Effector CD8-positive, alpha-beta T cell (primary cell): ENCODE measurements around the gene GUCY2D.
A peak's percentile ranks its signal among the peaks of the same experiment; 100 is the strongest.
"Not testable (repeated sequence)": the region's sequence is repeated elsewhere in the genome, so short reads cannot be mapped to it uniquely, and the experiment has no call there.

Experiments
- DNase-seq: peaks from one replicate; lab custom pipeline; 2025; lab: John Stamatoyannopoulos, UW
- total RNA-seq, 4 experiments: gene quantifications; one replicate each; lab custom pipeline; 2026; lab: John Stamatoyannopoulos, UW

The GUCY2D gene
- total RNA-seq = 0 reads per million in 4 experiments

- DNase-seq = no peak
Observed at GRCh38 chr17:8001976-8002720, at the start of gene GUCY2D. Gene GUCY2D (plus strand): TSS chr17:8002615. CDS start chr17:8003048, 433 bp downstream.

DNA sequence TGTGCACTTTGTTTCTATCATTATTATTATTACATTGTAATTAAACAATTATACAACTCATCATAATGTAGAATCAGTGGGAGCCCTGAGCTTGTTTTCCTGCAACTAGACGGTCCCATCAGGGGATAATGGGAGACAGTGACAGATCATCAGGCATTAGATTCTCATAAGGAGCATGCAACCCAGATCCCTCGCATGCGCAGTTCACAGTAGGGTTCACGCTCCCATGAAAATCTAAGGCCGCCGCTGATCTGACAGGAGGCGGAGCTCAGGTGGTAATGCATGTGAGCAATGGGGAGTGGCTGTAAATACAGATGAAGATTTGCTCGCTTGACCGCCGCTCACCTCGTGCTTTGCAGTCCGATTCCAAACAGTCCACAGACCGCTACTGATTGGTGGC is 49.1 kb upstream of the GUCY2D start:
- DNase-seq = not testable (repeated sequence)

- DNase-seq = no peak
Observed at GRCh38 chr17:7955414-7956227, 46.8 kb upstream of the GUCY2D start.

- no peak for DNase-seq
Observed at GRCh38 chr17:7956228-7956965, 46.0 kb upstream of the GUCY2D start.

GRCh38 chr17:7959503-7960253 is 42.7 kb upstream of the GUCY2D start:
- no peak for DNase-seq

DNA sequence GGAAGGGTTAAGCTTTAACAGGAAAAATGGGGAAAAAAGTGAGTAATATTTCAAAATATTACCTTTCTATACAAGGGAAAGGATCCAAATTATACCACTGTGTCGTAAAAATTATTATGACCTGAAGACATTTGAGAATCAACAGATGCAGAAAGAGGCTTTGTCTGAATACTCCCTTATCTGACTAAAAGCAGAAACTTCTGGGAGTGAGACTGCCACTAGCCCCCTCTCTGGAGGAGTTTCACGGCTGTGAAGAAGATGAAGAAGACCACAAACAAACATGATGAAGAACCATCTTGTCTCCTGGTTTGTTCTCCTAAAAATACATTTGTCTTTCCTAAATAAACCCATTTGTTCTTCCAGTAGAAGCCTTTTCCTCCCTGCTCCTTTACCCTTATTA is 41.0 kb upstream of the GUCY2D start:
- DNase-seq = no peak

DNA sequence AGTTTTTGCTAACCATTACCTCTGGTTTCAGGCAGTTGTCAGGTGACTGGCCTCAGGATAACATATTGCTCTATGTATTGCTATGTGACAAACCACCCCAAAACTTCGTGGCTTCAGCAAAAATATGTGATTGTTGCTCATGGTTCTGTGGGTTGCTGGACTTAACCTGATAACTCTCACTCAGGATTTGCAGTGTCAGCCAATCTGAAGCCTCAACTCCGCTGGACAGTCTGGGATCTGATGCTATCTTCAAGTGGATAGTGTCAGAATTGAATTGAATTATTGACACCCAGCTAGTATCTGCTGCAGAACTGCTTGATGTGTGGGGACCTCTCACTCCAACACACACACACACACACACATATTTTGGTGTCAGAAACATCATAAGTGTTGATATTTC is 34.7 kb upstream of the GUCY2D start:
- no peak for DNase-seq

- DNase-seq = no peak
Observed at GRCh38 chr17:7969433-7969832, 33.0 kb upstream of the GUCY2D start.

- no peak for DNase-seq
Observed at GRCh38 chr17:7971651-7972050, 30.8 kb upstream of the GUCY2D start.

GRCh38 chr17:7972131-7972785 is 30.2 kb upstream of the GUCY2D start:
- no peak for DNase-seq

DNA sequence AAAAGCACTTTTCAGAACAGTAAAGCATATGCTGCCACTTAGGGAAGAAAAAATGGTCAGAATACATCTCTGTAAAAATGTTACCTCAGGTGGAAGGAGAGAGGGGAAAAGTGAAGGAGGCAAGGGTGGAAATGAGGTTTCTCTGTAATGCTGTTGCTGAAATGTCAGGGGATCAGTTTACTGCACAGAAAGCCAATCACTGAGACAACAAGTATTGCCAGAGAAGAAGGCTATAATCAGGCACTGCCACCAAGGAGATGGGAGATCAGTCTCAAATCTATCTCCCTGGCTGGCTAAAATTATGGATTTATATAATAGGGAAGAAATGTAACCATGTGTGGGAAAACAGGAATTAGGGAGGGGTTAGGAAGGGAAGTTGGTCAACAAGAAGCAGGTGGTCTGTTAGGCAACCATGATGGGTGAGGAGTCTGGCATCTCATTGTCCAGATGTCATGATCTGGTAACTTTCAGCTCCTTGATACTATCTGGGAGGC is 27.7 kb upstream of the GUCY2D start:
- DNase-seq = no peak

DNA sequence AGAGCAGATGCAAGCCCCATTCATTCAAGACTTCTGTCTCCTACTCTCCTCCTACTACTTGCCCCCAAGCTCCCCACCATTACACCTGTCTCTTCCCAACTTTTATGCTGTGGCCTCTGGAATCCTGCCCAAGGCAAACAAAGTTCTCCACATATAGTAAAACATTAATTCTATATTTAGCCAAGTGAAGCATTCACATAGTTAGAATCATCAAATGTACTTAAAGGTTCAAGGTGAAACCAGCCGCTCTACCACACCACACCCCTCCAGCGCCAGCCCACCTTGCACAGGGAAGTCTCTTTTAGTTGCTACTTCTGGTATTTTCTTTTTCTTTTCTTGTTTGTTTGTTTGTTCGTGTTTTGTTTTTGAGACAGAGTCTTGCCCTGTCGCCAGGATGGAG is 25.4 kb upstream of the GUCY2D start:
- no peak for DNase-seq

- no peak for DNase-seq
Observed at GRCh38 chr17:7977805-7978204, 24.6 kb upstream of the GUCY2D start.

GRCh38 chr17:7982173-7982572 is 20.2 kb upstream of the GUCY2D start:
- DNase-seq = no peak

- no peak for DNase-seq
Observed at GRCh38 chr17:7982666-7983065, 19.7 kb upstream of the GUCY2D start.

DNA sequence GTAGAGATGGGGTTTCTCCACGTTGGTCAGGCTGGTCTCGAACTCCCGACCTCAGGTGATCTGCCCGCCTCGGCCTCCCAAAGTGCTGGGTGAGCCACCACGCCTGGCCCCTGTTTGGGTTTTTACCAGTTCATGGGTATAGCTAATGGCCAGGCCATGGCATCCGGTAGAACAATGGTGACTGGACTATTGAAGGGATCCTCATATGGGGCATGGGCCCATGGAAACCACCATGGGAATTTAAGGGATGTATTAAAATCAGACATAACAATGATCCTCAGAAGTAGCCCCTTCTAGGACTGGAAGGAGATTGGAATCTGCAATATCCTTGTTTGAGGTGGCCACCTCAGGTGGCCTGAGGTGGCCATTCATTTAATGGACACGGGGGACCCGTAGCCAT is 17.5 kb upstream of the GUCY2D start:
- no peak for DNase-seq

DNA sequence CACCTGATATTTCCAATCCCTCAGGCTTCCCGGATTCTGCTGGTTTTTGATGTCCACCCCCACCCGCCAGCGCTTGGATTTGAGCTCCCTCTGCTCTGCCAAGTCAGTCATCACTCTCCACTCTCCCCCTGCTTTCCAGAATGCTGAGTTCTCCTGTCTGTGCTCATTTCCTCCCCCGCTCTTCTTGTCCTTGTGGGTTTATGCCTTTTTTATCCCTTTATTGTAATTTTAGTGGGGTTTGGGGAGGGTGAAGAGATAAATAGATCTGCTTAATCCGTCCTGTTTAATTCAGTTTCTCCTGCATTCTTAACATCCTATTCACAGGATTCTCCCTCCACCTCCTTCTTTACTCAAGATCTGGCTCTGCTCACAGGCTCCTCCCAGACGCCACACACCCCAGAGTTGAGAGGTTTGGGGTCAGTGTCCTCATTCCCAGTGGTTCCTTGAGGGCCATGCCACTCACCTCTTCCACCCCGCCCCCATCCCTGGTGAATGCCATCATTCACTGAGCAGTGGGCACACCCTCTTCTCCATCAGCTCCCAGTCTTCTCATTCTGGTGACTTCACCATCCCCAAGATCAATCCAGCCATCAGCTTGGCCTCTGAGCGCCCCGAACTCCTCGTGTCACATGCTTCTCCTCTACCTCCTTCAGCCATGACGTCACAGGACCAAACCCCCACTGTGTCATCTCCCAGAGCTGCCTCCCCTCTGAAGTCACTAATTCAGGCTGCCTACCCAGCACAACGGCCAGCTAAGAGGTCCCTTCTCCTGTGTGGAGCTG is 15.1 kb upstream of the GUCY2D start:
- no peak for DNase-seq

- no peak for DNase-seq
Observed at GRCh38 chr17:7988750-7989178, 13.7 kb upstream of the GUCY2D start.

- DNase-seq = peak; percentile 92
Observed at GRCh38 chr17:7989781-7990655, 12.4 kb upstream of the GUCY2D start.
